ENCODE data around the gene ZNF543.

ZNF543 gene

DNA sequence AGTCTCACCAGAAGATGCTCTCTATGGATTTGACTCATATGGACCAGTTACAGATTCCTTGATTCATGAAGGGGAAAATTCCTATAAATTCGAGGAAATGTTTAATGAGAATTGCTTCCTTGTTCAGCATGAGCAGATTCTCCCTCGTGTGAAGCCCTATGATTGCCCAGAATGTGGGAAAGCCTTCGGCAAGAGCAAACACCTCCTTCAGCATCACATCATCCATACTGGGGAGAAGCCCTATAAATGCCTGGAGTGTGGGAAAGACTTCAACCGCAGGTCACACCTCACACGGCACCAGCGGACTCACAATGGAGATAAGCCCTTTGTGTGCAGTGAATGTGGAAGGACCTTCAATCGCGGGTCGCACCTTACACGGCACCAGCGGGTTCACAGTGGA, 29.3 kb upstream of the ZNF543 start:
- Histone ChIP-seq H3K9ac (ENCODE audit: low read depth, low read length) (no peak overlapping the region), H3K9me3 (ENCODE audit: insufficient read depth, low read depth, low read length) (peaks cover 5% of the 10 kb centered on the region; the same call in 1 of the 2 replicates), H3K27me3 (ENCODE audit: insufficient read depth, low read length) (no peaks in the 10 kb centered on the region), H3K4me3 (ENCODE audit: low read length) (no peak overlapping the region), H3K36me3 (ENCODE audit: insufficient read depth, low read length) (peaks cover 95% of the 10 kb centered on the region), H3K27ac (ENCODE audit: low read depth, low read length) (no peak overlapping the region), H3K4me1 (ENCODE audit: insufficient read depth, low read length) (no peaks in the 10 kb centered on the region)
- 97% methylated on average over 11 of the region's 11 CpGs for WGBS

DNA sequence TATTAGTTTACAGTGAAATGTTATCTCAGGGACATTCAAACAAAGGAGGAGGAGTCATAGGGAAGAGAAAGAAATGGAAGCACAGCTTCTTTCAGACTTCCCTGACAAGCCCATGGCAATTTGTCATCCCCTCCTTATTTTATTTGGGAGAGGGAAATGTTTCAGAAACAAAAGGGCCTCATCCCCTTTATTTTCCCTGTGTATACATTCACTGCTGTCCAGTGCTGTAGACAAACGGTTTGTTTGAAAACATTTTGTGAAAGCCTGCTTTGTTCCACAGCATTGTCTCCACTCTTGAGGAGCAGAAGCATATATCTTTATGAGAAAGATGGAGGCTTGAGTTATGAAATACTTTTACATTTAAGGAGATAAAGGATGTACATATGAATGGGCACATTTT, 27.7 kb upstream of the ZNF543 start:
- Histone ChIP-seq H3K4me3 (ENCODE audit: low read length) (no peak overlapping the region), H3K27ac (ENCODE audit: low read depth, low read length) (no peak overlapping the region), H3K4me1 (ENCODE audit: insufficient read depth, low read length) (no peaks in the 10 kb centered on the region), H3K9me3 (ENCODE audit: insufficient read depth, low read depth, low read length) (peaks cover 5% of the 10 kb centered on the region; the same call in 1 of the 2 replicates), H3K9ac (ENCODE audit: low read depth, low read length) (no peak overlapping the region), H3K27me3 (ENCODE audit: insufficient read depth, low read length) (no peaks in the 10 kb centered on the region), H3K36me3 (ENCODE audit: insufficient read depth, low read length) (peaks cover 93% of the 10 kb centered on the region)
- 100% methylated on average over 1 of the region's 1 CpG for WGBS

DNA sequence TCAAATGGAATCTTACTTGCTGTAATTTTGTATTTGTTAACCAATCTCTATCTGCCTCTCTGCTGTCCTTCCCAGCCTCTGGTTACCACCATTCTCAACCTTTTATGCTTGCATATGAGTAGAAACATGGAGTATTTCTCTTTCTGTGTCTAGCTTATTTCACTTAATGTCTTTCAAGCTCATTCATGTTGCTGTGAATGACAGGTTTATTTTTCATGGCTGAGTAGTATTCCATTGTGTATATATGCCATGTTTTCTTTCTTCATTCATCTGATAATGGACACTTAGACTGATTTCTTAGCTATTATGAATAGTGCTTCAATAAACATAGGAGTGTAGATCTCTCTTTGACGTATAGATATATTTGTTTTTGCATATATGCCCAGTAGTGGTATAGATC, 26.6 kb upstream of the ZNF543 start:
- Histone ChIP-seq H3K9ac (ENCODE audit: low read depth, low read length) (no peak overlapping the region), H3K27ac (ENCODE audit: low read depth, low read length) (no peak overlapping the region), H3K4me1 (ENCODE audit: insufficient read depth, low read length) (no peaks in the 10 kb centered on the region), H3K36me3 (ENCODE audit: insufficient read depth, low read length) (peaks cover 89% of the 10 kb centered on the region), H3K4me3 (ENCODE audit: low read length) (no peak overlapping the region), H3K9me3 (ENCODE audit: insufficient read depth, low read depth, low read length) (peaks cover 5% of the 10 kb centered on the region; the same call in 1 of the 2 replicates), H3K27me3 (ENCODE audit: insufficient read depth, low read length) (no peaks in the 10 kb centered on the region)
- WGBS: 96% methylated on average over 1 of the region's 1 CpG

DNA sequence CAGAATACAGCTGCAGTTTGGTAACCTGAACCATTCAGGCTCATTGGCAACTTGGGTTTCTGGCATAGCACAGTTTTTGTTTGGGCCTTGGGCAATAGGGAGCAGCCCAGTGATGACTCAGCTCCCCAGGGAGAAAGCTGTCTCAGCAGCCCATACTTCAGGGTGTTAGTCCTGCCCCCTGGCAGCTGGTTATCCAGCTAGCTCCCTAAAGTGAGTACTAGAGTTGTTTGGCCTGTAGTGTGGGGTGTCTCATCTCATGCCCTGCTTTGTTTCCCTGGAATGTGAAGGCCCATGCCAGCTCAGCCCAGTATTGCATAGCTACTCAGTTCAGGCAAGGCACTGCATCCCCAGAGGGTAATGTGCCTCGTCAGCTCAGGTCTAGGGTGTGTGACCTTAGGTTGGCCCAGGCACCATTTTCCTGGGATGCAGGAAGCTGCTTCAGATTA, 18.2 kb upstream of the ZNF543 start:
- no peak overlapping the region for H3K9ac ChIP-seq (ENCODE audit: low read depth, low read length)
- WGBS: 87% methylated on average over 1 of the region's 1 CpG
- H3K4me1 ChIP-seq (ENCODE audit: insufficient read depth, low read length): peaks cover 3% of the 10 kb centered on the region; the same call in 1 of the 2 replicates
- H3K27ac ChIP-seq (ENCODE audit: low read depth, low read length): no peak overlapping the region
- H3K27me3 ChIP-seq (ENCODE audit: insufficient read depth, low read length): no peaks in the 10 kb centered on the region
- H3K4me3 ChIP-seq (ENCODE audit: low read length): no peak overlapping the region
- peaks cover 37% of the 10 kb centered on the region for H3K36me3 ChIP-seq (ENCODE audit: insufficient read depth, low read length)
- no peaks in the 10 kb centered on the region for H3K9me3 ChIP-seq (ENCODE audit: insufficient read depth, low read depth, low read length)

DNA sequence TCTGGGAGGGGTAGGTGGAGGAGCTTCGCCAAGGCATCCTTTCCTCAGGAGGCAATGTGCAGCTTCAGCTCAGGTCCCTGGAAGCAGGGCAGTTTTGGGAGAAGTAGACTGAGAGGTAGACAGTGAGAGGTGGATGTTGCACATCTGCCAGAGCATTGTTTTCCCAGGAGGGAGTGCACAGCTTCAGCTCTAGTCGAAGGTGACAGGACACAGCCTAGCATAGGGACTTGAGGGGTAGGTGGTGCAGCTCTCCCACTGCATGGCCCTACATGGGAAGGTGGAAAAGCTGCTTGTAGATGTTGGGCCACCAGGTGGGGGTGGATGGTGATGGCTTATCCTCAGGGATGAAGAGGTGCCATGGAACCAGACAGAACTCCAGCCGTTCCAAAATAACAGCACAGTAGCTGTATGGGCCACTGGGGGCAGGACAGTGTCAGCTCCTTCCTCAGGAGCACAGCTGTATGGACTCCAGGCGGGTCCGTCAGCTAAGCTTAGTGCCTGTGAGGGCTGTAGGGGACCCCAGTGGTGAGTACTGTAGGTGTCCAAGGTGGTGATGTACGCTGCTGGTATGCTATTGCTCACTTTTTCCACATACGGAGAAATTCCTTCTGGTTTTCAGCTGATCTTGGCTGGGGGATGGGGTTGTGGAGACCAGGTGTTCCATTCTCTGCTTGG, 17.4 kb upstream of the ZNF543 start:
- Histone ChIP-seq H3K27me3 (ENCODE audit: insufficient read depth, low read length) (no peaks in the 10 kb centered on the region), H3K9me3 (ENCODE audit: insufficient read depth, low read depth, low read length) (no peaks in the 10 kb centered on the region), H3K4me3 (ENCODE audit: low read length) (no peak overlapping the region), H3K9ac (ENCODE audit: low read depth, low read length) (no peak overlapping the region), H3K36me3 (ENCODE audit: insufficient read depth, low read length) (peaks cover 30% of the 10 kb centered on the region), H3K27ac (ENCODE audit: low read depth, low read length) (no peak overlapping the region), H3K4me1 (ENCODE audit: insufficient read depth, low read length) (peaks cover 3% of the 10 kb centered on the region; the same call in 1 of the 2 replicates)
- WGBS: 85% methylated on average over 7 of the region's 7 CpGs

DNA sequence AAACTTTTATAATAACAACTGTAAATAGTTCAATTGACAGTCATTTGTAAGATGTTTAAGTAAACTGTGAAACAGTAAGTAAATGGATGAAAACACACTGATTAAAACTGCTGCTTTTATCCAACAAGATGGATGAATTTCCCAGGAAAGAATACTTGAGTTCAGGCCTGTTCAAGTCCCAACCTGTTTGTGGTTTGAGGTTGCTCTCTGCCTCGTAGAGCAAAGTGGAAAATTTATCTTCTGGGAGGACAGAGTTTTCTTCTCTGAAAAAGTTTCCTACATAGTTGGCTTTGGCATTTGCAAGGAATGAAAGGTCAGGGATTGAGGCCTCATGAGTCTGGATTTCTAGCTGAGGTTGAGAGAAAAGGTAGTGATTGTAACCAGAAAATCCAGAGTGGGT, 15.2 kb upstream of the ZNF543 start:
- Histone ChIP-seq H3K4me3 (ENCODE audit: low read length) (no peak overlapping the region), H3K36me3 (ENCODE audit: insufficient read depth, low read length) (peaks cover 19% of the 10 kb centered on the region; the same call in 1 of the 2 replicates)

DNA sequence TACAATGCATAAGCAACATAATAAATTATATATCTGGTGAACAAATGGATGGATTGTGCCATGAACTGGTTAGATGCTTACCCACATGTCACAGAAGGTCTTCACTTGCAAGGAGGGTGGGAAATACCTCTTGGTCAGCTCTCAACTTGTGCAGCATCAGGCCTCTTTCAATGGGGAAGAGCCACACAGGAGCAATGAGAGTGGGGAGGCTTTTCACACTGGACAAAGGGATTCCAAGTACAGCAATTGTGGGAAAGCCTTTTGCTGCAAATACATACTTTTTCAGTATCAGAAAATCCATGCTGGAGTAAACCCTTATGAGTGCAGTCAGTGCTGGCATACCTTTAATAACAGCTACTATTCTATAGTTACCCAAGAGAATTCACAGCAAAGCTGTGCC, 11.8 kb upstream of the ZNF543 start:
- peaks cover 15% of the 10 kb centered on the region for H3K27me3 ChIP-seq (ENCODE audit: insufficient read depth, low read length)
- H3K36me3 ChIP-seq (ENCODE audit: insufficient read depth, low read length): peaks cover 8% of the 10 kb centered on the region; the same call in 1 of the 2 replicates
- H3K9me3 ChIP-seq (ENCODE audit: insufficient read depth, low read depth, low read length): no peaks in the 10 kb centered on the region
- no peak overlapping the region for H3K9ac ChIP-seq (ENCODE audit: low read depth, low read length)
- no peak overlapping the region for H3K27ac ChIP-seq (ENCODE audit: low read depth, low read length)
- H3K4me3 ChIP-seq (ENCODE audit: low read length): no peak overlapping the region
- H3K4me1 ChIP-seq (ENCODE audit: insufficient read depth, low read length): no peaks in the 10 kb centered on the region

More for the DNA sequence above, 15.2 kb upstream of the ZNF543 start:
- Histone ChIP-seq H3K9ac (ENCODE audit: low read depth, low read length) (no peak overlapping the region), H3K9me3 (ENCODE audit: insufficient read depth, low read depth, low read length) (no peaks in the 10 kb centered on the region), H3K27ac (ENCODE audit: low read depth, low read length) (no peak overlapping the region), H3K4me1 (ENCODE audit: insufficient read depth, low read length) (peaks cover 3% of the 10 kb centered on the region; the same call in 1 of the 2 replicates), H3K27me3 (ENCODE audit: insufficient read depth, low read length) (no peaks in the 10 kb centered on the region)
- 62% methylated on average over 1 of the region's 1 CpG for WGBS

DNA sequence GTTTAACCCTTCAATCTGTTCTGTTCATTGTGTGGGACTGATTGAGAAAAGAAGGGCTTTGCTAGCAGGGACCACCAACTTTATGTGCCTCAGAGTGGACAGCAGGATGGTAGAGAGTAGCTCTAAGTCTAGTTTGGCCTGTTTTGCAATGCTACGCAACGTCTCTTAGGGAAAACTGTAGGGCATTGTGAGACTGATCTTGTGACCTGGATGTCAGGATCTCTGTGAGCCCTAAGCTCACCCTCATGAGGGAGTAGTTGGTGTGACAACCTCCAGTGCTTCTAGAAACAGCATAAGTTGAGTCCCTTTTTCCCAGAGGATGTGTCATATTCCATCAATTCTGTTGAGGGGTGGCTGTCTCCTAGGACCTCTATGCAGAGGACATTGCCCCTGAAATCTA, 9.5 kb upstream of the ZNF543 start:
- WGBS: 82% methylated on average over 2 of the region's 2 CpGs
- no peak overlapping the region for H3K27ac ChIP-seq (ENCODE audit: low read depth, low read length)
- H3K9me3 ChIP-seq (ENCODE audit: insufficient read depth, low read depth, low read length): no peaks in the 10 kb centered on the region
- peaks cover 37% of the 10 kb centered on the region for H3K27me3 ChIP-seq (ENCODE audit: insufficient read depth, low read length)
- no peaks in the 10 kb centered on the region for H3K36me3 ChIP-seq (ENCODE audit: insufficient read depth, low read length)
- H3K4me1 ChIP-seq (ENCODE audit: insufficient read depth, low read length): no peaks in the 10 kb centered on the region
- H3K4me3 ChIP-seq (ENCODE audit: low read length): no peak overlapping the region
- no peak overlapping the region for H3K9ac ChIP-seq (ENCODE audit: low read depth, low read length)

DNA sequence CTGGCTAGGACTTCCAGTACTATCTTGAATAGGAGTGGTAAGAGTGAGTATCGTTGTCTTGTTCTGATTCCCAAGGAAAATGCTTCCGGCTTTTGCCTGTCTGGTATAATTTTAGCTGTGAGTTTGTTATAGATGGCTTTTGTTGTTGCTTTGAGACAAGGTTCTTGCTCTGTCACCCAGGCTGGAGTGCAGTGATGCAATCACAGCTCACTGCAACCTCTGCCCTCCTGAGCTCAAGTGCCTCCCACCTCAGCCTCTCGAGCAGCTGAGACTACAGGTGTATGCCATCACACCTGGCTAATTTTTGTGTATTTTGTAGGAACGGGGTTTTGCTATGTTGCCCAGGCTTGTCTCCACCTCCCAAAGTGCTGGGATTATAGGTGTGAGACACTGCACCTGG, 6.1 kb upstream of the ZNF543 start:
- H3K27ac ChIP-seq (ENCODE audit: low read depth, low read length): no peak overlapping the region
- WGBS: 80% methylated on average over 4 of the region's 4 CpGs
- H3K9ac ChIP-seq (ENCODE audit: low read depth, low read length): no peak overlapping the region
- H3K9me3 ChIP-seq (ENCODE audit: insufficient read depth, low read depth, low read length): no peaks in the 10 kb centered on the region
- no peaks in the 10 kb centered on the region for H3K4me1 ChIP-seq (ENCODE audit: insufficient read depth, low read length)
- no peaks in the 10 kb centered on the region for H3K36me3 ChIP-seq (ENCODE audit: insufficient read depth, low read length)
- no peak overlapping the region for H3K4me3 ChIP-seq (ENCODE audit: low read length)
- H3K27me3 ChIP-seq (ENCODE audit: insufficient read depth, low read length): peaks cover 57% of the 10 kb centered on the region

DNA sequence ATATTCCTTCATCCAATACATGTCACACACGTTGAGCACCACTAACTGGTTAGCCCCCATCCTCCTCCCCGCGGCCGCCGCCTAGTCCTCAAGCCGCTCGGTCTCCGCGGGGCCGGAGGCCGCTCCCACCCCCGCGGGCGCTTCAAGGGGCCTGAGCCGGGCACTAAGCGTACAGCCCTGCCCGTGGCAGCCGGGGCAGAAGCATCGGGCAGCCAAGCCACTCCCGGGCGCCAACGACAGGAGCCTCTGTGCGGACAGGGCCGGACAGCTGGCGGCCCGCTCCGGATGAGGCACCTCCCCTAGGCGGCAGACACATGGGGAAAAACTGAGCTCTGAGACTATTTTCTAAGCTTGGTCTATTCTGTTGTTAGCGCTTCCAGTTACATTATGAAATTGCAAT, 2.8 kb upstream of the ZNF543 start:
- WGBS: 51% methylated on average over 29 of the region's 29 CpGs
- H3K9me3 ChIP-seq (ENCODE audit: insufficient read depth, low read depth, low read length): no peaks in the 10 kb centered on the region
- no peaks in the 10 kb centered on the region for H3K36me3 ChIP-seq (ENCODE audit: insufficient read depth, low read length)
- H3K27me3 ChIP-seq (ENCODE audit: insufficient read depth, low read length): peaks cover 52% of the 10 kb centered on the region
- H3K27ac ChIP-seq (ENCODE audit: low read depth, low read length): no peak overlapping the region
- no peak overlapping the region for H3K9ac ChIP-seq (ENCODE audit: low read depth, low read length)
- peak overlapping the region; percentile 44 for H3K4me3 ChIP-seq (ENCODE audit: low read length)
- peaks cover 11% of the 10 kb centered on the region; the same call in 1 of the 2 replicates for H3K4me1 ChIP-seq (ENCODE audit: insufficient read depth, low read length)

DNA sequence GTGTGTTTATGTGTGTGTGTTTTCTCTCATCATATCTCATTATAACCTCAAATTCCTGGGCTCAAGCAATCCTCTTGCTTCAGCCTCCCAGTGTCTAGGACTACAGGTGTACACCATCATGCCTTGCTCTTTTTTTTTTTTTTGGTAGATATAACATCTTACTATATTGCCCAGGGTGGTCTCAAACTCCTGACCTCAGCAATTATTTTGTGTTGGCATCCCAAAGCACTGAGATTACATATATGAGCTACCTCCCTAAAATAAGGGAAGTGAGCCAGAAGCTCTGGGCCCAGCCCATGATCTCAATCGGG, 448 bp upstream of the ZNF543 start:
- Histone ChIP-seq H3K9ac (ENCODE audit: low read depth, low read length) (peak overlapping the region; percentile 59; the same call in 1 of the 2 replicates), H3K36me3 (ENCODE audit: insufficient read depth, low read length) (peaks cover 16% of the 10 kb centered on the region), H3K4me3 (ENCODE audit: low read length) (peak overlapping the region; percentile 85), H3K27ac (ENCODE audit: low read depth, low read length) (peak overlapping the region; percentile 75; the same call in 1 of the 2 replicates), H3K27me3 (ENCODE audit: insufficient read depth, low read length) (peaks cover 29% of the 10 kb centered on the region), H3K4me1 (ENCODE audit: insufficient read depth, low read length) (peaks cover 11% of the 10 kb centered on the region; the same call in 1 of the 2 replicates), H3K9me3 (ENCODE audit: insufficient read depth, low read depth, low read length) (no peaks in the 10 kb centered on the region)
- WGBS: 0% methylated on average over 1 of the region's 1 CpG

Data from HUES64 (cell line).